MCF 10A (cell line): ENCODE measurements around the gene DYSF. TPM values are rescaled to one million over a fixed set of nuclear protein-coding genes. Genes with fewer than 3 reads are reported as not detected.

Source experiments
- BruUV-seq: library from RNA; stranded (reverse); fragments of 400-500 nt; replicated peaks from 2 replicates; lab custom pipeline; 2021; lab: Mats Ljungman, UMichigan
- CTCF ChIA-PET: fragments of 300-600 bp; sonication (Branson Sonifier 250); formaldehyde crosslinking; extraction: SDS; loops from one replicate; lab custom pipeline; 2021; ENCODE audit warnings: antibody characterized with exemption, inconsistent platforms; lab: Yijun Ruan, JAX
- POLR2A ChIA-PET: fragments of 300-600, 350-650 bp; sonication (Branson Sonifier 250); formaldehyde crosslinking; extraction: SDS; loops from one replicate; lab custom pipeline; 2020; ENCODE audit warnings: antibody characterized with exemption, inconsistent platforms; lab: Yijun Ruan, JAX
- DNase-seq: peaks from one replicate; pipeline ENCODE4 v3.0.0-alpha.2; 2018; ENCODE audit not compliant: unreplicated experiment
- H3K27ac Mint-ChIP-seq: one replicate; pipeline ENCODE4 v1.8.0; 2022; ENCODE audit warnings: mild to moderate bottlenecking, low read depth, mixed read lengths; ENCODE audit not compliant: unreplicated experiment
- H3K27me3 Mint-ChIP-seq: one replicate; pipeline ENCODE4 v1.8.0; 2022; ENCODE audit warnings: mixed read lengths; ENCODE audit not compliant: insufficient read depth, unreplicated experiment
- H3K36me3 Mint-ChIP-seq: one replicate; pipeline ENCODE4 v1.8.0; 2022; ENCODE audit warnings: mild to moderate bottlenecking, moderate library complexity, mixed read lengths; ENCODE audit not compliant: insufficient read depth, unreplicated experiment
- H3K4me1 Mint-ChIP-seq: one replicate; pipeline ENCODE4 v1.8.0; 2022; ENCODE audit warnings: mixed read lengths; ENCODE audit not compliant: insufficient read depth, unreplicated experiment
- H3K4me3 Mint-ChIP-seq: one replicate; pipeline ENCODE4 v1.8.0; 2022; ENCODE audit warnings: mild to moderate bottlenecking, moderate library complexity, mixed read lengths; ENCODE audit not compliant: unreplicated experiment
- H3K9me3 Mint-ChIP-seq: one replicate; pipeline ENCODE4 v1.8.0; 2022; ENCODE audit warnings: mixed read lengths; ENCODE audit not compliant: unreplicated experiment
- intact Hi-C: fragments of 100-400 bp; cut with micrococcal nuclease; formaldehyde crosslinking; loops from 2 replicates; pipeline ENCODE4 v1.14.1; 2022
- total RNA-seq: library from RNA; stranded (reverse); gene quantifications from 2 replicates; pipeline ENCODE4 v1.2.3, GENCODE V29; 2022
- TF ChIP-seq, protein P1 (sequence below): fragments of 200-600 bp; IDR thresholded peaks from one replicate; pipeline ENCODE4 v1.8.0; 2022; ENCODE audit warnings: antibody characterized with exemption, mild to moderate bottlenecking; ENCODE audit not compliant: unreplicated experiment

The DYSF gene
- total RNA-seq, 1 experiment from 2014 or later: 2.0 TPM

GRCh38 chr2:71468279-71469015 is 15.1 kb downstream of the DYSF start:
- ChIA-PET CTCF (interaction anchor here (0.6 to 2.6 kb wide), 5 partner anchors 7 to 1391 kb away, joined by 3 to 9 read pairs (median 3); no protein-coding TSS in a partner anchor), POLR2A (interaction anchor here (0.6 to 1.9 kb wide), 3 partner anchors 7 to 1933 kb away, joined by 3 to 5 read pairs (median 3); partner anchors contain the start of gene DYSF)
- H3K36me3 Mint-ChIP-seq: no peaks in the 10 kb centered on the region
- no peaks in the 10 kb centered on the region for H3K4me1 Mint-ChIP-seq
- no peak overlapping the region for H3K27ac Mint-ChIP-seq
- DNase-seq: no peak
- H3K4me3 Mint-ChIP-seq: no peak overlapping the region
- no peaks in the 10 kb centered on the region for H3K27me3 Mint-ChIP-seq
- TF ChIP-seq, protein P1, sequence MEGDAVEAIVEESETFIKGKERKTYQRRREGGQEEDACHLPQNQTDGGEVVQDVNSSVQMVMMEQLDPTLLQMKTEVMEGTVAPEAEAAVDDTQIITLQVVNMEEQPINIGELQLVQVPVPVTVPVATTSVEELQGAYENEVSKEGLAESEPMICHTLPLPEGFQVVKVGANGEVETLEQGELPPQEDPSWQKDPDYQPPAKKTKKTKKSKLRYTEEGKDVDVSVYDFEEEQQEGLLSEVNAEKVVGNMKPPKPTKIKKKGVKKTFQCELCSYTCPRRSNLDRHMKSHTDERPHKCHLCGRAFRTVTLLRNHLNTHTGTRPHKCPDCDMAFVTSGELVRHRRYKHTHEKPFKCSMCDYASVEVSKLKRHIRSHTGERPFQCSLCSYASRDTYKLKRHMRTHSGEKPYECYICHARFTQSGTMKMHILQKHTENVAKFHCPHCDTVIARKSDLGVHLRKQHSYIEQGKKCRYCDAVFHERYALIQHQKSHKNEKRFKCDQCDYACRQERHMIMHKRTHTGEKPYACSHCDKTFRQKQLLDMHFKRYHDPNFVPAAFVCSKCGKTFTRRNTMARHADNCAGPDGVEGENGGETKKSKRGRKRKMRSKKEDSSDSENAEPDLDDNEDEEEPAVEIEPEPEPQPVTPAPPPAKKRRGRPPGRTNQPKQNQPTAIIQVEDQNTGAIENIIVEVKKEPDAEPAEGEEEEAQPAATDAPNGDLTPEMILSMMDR: no peak
- no peaks in the 10 kb centered on the region for H3K9me3 Mint-ChIP-seq
- intact Hi-C loops: no loop called here
- BruUV-seq: no TSS peak

- Mint-ChIP-seq H3K9me3 (no peaks in the 10 kb centered on the region), H3K27ac (no peak overlapping the region), H3K27me3 (no peaks in the 10 kb centered on the region), H3K4me1 (no peaks in the 10 kb centered on the region), H3K4me3 (no peak overlapping the region), H3K36me3 (no peaks in the 10 kb centered on the region)
- DNase-seq: no peak
- ChIA-PET CTCF (interaction anchor here (0.7 to 2.6 kb wide), 4 partner anchors 9 to 40 kb away, joined by 3 to 9 read pairs (median 6); no protein-coding TSS in a partner anchor), POLR2A (interaction anchor here (0.6 to 1.9 kb wide), 3 partner anchors 8 to 243 kb away, joined by 3 to 5 read pairs (median 3); partner anchors contain the start of genes DYSF and PAIP2B)
- TF ChIP-seq, protein P1: no peak
- intact Hi-C loops: no loop called here
- no TSS peak for BruUV-seq
These were observed 16.3 kb downstream of the DYSF start for GRCh38 chr2:71469403-71470398.

GRCh38 chr2:71471276-71471675 is 17.9 kb downstream of the DYSF start:
- TF ChIP-seq, protein P1: no peak
- no TSS peak for BruUV-seq
- POLR2A ChIA-PET: no interaction called here
- CTCF ChIA-PET: no interaction called here
- Mint-ChIP-seq H3K27ac (no peak overlapping the region), H3K27me3 (no peaks in the 10 kb centered on the region), H3K9me3 (no peaks in the 10 kb centered on the region), H3K36me3 (no peaks in the 10 kb centered on the region), H3K4me1 (no peaks in the 10 kb centered on the region), H3K4me3 (no peak overlapping the region)
- intact Hi-C loops: no loop called here
- no peak for DNase-seq

- H3K27me3 Mint-ChIP-seq: no peaks in the 10 kb centered on the region
- no peak overlapping the region for H3K4me3 Mint-ChIP-seq
- H3K27ac Mint-ChIP-seq: no peak overlapping the region
- CTCF ChIA-PET: no interaction called here
- TF ChIP-seq, protein P1: no peak
- intact Hi-C loops: no loop called here
- POLR2A ChIA-PET: no interaction called here
- H3K9me3 Mint-ChIP-seq: no peaks in the 10 kb centered on the region
- DNase-seq: no peak
- H3K36me3 Mint-ChIP-seq: no peaks in the 10 kb centered on the region
- peaks cover 3% of the 10 kb centered on the region for H3K4me1 Mint-ChIP-seq
- no TSS peak for BruUV-seq
These were observed 18.7 kb downstream of the DYSF start for GRCh38 chr2:71472019-71472418.
